ENCODE results near the gene TIGD4.
"Not testable (repeated sequence)": the region's sequence is repeated elsewhere in the genome, so short reads cannot be mapped to it uniquely, and the experiment has no call there.

DNA sequence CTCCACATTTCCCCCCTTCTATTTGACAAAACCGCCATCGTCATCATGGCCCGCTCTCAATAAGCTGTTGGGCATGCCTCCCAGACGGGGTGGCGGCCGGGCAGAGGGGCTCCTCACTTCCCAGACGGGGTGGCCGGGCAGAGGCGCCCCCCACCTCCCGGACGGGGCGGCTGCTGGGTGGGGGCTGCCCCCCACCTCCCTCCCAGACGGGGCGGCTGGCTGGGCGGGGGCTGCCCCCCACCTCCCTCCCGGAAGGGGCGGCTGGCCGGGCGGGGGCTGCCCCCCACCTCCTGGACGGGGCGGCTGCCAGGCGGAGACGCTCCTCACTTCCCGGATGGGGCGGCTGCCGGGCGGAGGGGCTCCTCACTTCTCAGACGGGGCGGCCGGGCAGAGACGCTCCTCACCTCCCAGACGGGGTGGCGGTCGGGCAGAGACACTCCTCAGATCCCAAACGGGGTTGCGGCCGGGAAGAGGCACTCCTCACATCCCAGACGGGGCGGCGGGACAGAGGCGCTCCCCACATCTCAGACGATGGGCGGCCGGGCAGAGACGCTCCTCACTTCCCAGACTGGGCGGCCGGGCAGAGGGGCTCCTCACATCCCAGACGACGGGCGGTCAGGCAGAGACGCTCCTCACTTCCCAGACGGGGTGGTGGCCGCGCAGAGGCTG, 14.3 kb downstream of the TIGD4 start:
- TF ChIP-seq CTCF (IDR thresholded peaks at IDR 0.05; ENCODE audit: borderline replicate concordance, extremely low read depth, low read length, poor library complexity, severe bottlenecking); EZH2 (IDR thresholded peaks at IDR 0.05; ENCODE audit: borderline replicate concordance, low read depth, low read length, severe bottlenecking): not testable (repeated sequence)
